Lung (tissue), 12 donors: ENCODE data around the gene ARHGEF25. TPM values are rescaled to one million over a fixed set of nuclear protein-coding genes. Genes with fewer than 3 reads are reported as not detected.
"Not testable (repeated sequence)": the region's sequence is repeated elsewhere in the genome, so short reads cannot be mapped to it uniquely, and the experiment has no call there.

Experiments used
- ATAC-seq: fragments of 200-7000 bp; cut with Tn5 transposase; one replicate; pipeline ENCODE4 v1.9.1; 2020; ENCODE audit warnings: moderate number of reproducible peaks; ENCODE audit not compliant: insufficient read depth, low FRiP score
- DNase-seq, 3 donors: peaks; one replicate each; pipeline ENCODE4 v3.0.0-alpha.2; 2013 to 2017
- H3K27ac ChIP-seq, 2 donors: one replicate each; pipeline ENCODE4 v1.5.1; 2013; ENCODE audit warnings: mild to moderate bottlenecking in 2 of 2, moderate library complexity in 2 of 2, control low read depth in 1 of 2, inconsistent platforms in 1 of 2, low read depth in 1 of 2, low read length in 1 of 2
- H3K27me3 ChIP-seq, 3 donors: one replicate each; pipeline ENCODE4 v1.5.1; 2013; ENCODE audit warnings: low read length in 2 of 3; ENCODE audit not compliant: control insufficient read depth in 3 of 3, insufficient read depth in 3 of 3
- H3K36me3 ChIP-seq, 4 donors: one replicate each; pipeline ENCODE4 v1.5.1; 2013; ENCODE audit warnings: low read length in 4 of 4, mild to moderate bottlenecking in 1 of 4, moderate library complexity in 1 of 4; ENCODE audit not compliant: control insufficient read depth in 4 of 4, insufficient read depth in 4 of 4
- H3K4me1 ChIP-seq, 5 donors: one replicate each; pipeline ENCODE4 v1.5.1; 2013; ENCODE audit warnings: low read length in 5 of 5, mild to moderate bottlenecking in 2 of 5, moderate library complexity in 1 of 5; ENCODE audit not compliant: control insufficient read depth in 5 of 5, insufficient read depth in 5 of 5
- H3K4me3 ChIP-seq: one replicate; pipeline ENCODE4 v1.5.1; 2013; ENCODE audit warnings: mild to moderate bottlenecking, control low read depth, moderate library complexity
- H3K9ac ChIP-seq, 2 donors: one replicate each; pipeline ENCODE4 v1.5.1; 2013; ENCODE audit warnings: low read length in 2 of 2, control low read depth in 1 of 2; ENCODE audit not compliant: insufficient read depth in 1 of 2
- H3K9me3 ChIP-seq, 4 donors: one replicate each; pipeline ENCODE4 v1.5.1; 2013; ENCODE audit warnings: low read length in 3 of 4, mild to moderate bottlenecking in 1 of 4, moderate library complexity in 1 of 4; ENCODE audit not compliant: control insufficient read depth in 4 of 4, insufficient read depth in 3 of 4
- CTCF ChIP-seq: IDR thresholded peaks from 2 replicates; pipeline ENCODE4 v1.5.1; 2012; ENCODE audit warnings: mild to moderate bottlenecking; ENCODE audit errors: control extremely low read depth, extremely low read depth
- WGBS, 2 donors: extraction: QIAGEN DNeasy Blood & Tissue Kit; methylation state at CpG; one replicate each; pipeline ENCODE4 v1.1.7; 2013; 5-methylcytosine and 5-hydroxymethylcytosine counted together
- polyA plus RNA-seq, 2 donors: library from polyadenylated mRNA; stranded (reverse); fragments of 200-250 nt; gene quantifications; one replicate each; pipeline ENCODE4 v1.2.1, GENCODE V29; 2013
- total RNA-seq, 2 donors: library from RNA; depleted of rRNA in 1 of 2; stranded (reverse); fragments of >200 nt in 1 of 2; gene quantifications; one replicate each; pipeline ENCODE4 v1.2.1, GENCODE V29; 2014 to 2021
- donor health status: control.
- donor health status: control.
- donor health status: Bipolar disorder and iron deficiency.
- donor health status: healthy.
- donor health status: DM: yes; HTN: yes; CAD: no.

The ARHGEF25 gene
- total and polyA plus RNA-seq, 4 donors: 7.8 to 23.0 (median 11.3) TPM

- no peak for TF ChIP-seq CTCF
- Histone ChIP-seq H3K27ac (no peak overlapping the region), H3K9me3 (peaks cover 0 to 2% (median 0%) of the 10 kb centered on the region in 4 donors), H3K9ac (no peak overlapping the region), H3K27me3 (no peaks in the 10 kb centered on the region), H3K4me1 (peaks cover 0 to 2% (median 0%) of the 10 kb centered on the region in 5 donors), H3K36me3 (no peaks in the 10 kb centered on the region), H3K4me3 (no peak overlapping the region)
- ATAC-seq (no peak), DNase-seq (no peak)
- WGBS, 2 donors: 65 to 70% methylated on average over 3 of the region's 3 CpGs
Measured at GRCh38 chr12:57654042-57654441, 42.8 kb downstream of the ARHGEF25 start.

- Histone ChIP-seq H3K9ac (no peak overlapping the region), H3K36me3 (no peaks in the 10 kb centered on the region), H3K27ac (no peak overlapping the region), H3K27me3 (no peaks in the 10 kb centered on the region), H3K4me3 (no peak overlapping the region), H3K4me1 (peaks cover 0 to 2% (median 0%) of the 10 kb centered on the region in 5 donors), H3K9me3 (peaks cover 0 to 2% (median 0%) of the 10 kb centered on the region in 4 donors)
- no peak for DNase-seq
- no peak for ATAC-seq
- WGBS, 2 donors: 84 to 88% methylated on average over 23 of the region's 23 CpGs
- no peak for TF ChIP-seq CTCF
Measured at GRCh38 chr12:57655541-57656240, 44.5 kb downstream of the ARHGEF25 start.

GRCh38 chr12:57656408-57656807 lies 45.2 kb downstream of the ARHGEF25 start:
- not testable (repeated sequence) for H3K27ac ChIP-seq, H3K36me3 ChIP-seq, H3K4me1 ChIP-seq, H3K4me3 ChIP-seq, H3K9ac ChIP-seq, H3K9me3 ChIP-seq, ATAC-seq, H3K27me3 ChIP-seq, DNase-seq
- WGBS, 2 donors: 87 to 89% methylated on average over 4 of the region's 4 CpGs

- 43 to 58% methylated on average over 3 of the region's 3 CpGs for WGBS, 2 donors
- H3K4me1 ChIP-seq: peaks cover 0 to 2% (median 0%) of the 10 kb centered on the region in 5 donors
- H3K9me3 ChIP-seq: peaks cover 0 to 2% (median 0%) of the 10 kb centered on the region in 4 donors
- ATAC-seq: peak; percentile 19
- H3K27ac ChIP-seq: no peak overlapping the region
- H3K4me3 ChIP-seq: no peak overlapping the region
- no peak for TF ChIP-seq CTCF
- no peak overlapping the region for H3K9ac ChIP-seq
- no peaks in the 10 kb centered on the region for H3K36me3 ChIP-seq
- H3K27me3 ChIP-seq: no peaks in the 10 kb centered on the region
- peak; percentile 40 to 80 (median 70) for DNase-seq
Measured at GRCh38 chr12:57657744-57658143, 46.5 kb downstream of the ARHGEF25 start.
